ENCODE results near the gene CTBP2.

GRCh38 chr10:124972637-124973036 is 187.7 kb downstream of the CTBP2 start:
- TF ChIP-seq ZNF687 (IDR thresholded peaks at IDR 0.05), result no peak
- no peak for TF ChIP-seq REST (IDR thresholded peaks at IDR 0.05; ENCODE audit: low read depth, low read length)
- no peak for TF ChIP-seq E2F4 (IDR thresholded peaks at IDR 0.05; ENCODE audit: low read depth, low read length)
- no peak for TF ChIP-seq ZNF24 (IDR thresholded peaks at IDR 0.05)
- no peak for TF ChIP-seq CREM (IDR thresholded peaks at IDR 0.05; ENCODE audit: low read depth)
- TF ChIP-seq TAF1 (IDR thresholded peaks at IDR 0.05; ENCODE audit: borderline replicate concordance, low read depth, low read length), result no peak
- TF ChIP-seq EP300 (IDR thresholded peaks at IDR 0.05; ENCODE audit: borderline replicate concordance in 1 of 2, control insufficient read depth in 1 of 2, low read depth in 2 of 2, low read length in 2 of 2), result no peak
- TF ChIP-seq ZNF207 (IDR thresholded peaks at IDR 0.05; ENCODE audit: borderline replicate concordance), result no peak
- TF ChIP-seq SMC3 (IDR thresholded peaks at IDR 0.05; ENCODE audit: borderline replicate concordance, low read length), result no peak
- no peak for TF ChIP-seq CREB1 (IDR thresholded peaks at IDR 0.05; ENCODE audit: low read depth)
- TF ChIP-seq POLR2AphosphoS2 (IDR thresholded peaks at IDR 0.05; ENCODE audit: low read depth, low read length), result no peak

Data from GM12878 (cell line).